ENCODE measurements around the gene SPC25.

The SPC25 gene

GRCh38 chr2:168841445-168841844 lies 48.8 kb downstream of the SPC25 start:
- DNase-seq (ENCODE audit: low read depth), result no peak

DNA sequence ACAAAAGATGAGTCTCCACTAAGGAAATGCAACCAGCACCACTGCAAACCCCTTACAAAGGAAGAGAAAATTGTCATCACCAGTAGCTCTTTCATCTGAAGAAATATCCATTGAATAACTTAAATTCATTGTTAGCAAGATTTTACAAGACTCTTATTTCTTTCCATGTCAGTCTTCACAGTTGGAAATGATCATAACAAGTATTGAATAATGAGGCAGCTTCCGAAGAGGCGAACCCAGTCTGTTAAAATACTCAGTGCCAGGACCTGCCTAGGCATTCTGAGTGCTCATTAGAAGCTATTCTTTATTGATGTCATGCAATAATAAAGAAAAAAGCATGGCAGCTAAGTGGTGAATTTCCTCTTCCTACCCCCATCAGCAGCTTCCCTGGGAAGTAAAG lies 54.3 kb downstream of the SPC25 start:
- DNase-seq (ENCODE audit: low read depth), result no peak

DNA sequence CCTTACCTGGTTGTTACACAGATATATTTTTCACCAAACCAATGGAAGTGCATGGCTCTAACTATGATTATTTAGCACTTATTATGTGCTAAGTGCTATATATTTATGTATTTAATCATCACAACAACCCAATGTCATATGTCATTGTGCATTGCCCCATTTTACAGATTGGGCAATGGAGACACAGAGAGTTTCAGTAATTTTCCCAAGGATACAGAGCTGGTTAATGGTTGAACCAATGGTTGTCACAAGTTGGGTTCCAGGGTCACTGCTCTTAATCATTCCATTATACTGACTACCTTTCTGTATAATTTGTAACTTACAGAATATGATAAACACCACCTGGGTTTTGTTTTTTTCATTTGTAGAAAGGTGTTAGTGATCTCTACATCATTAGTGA lies 58.6 kb downstream of the SPC25 start:
- no peak for DNase-seq (ENCODE audit: low read depth)

DNA sequence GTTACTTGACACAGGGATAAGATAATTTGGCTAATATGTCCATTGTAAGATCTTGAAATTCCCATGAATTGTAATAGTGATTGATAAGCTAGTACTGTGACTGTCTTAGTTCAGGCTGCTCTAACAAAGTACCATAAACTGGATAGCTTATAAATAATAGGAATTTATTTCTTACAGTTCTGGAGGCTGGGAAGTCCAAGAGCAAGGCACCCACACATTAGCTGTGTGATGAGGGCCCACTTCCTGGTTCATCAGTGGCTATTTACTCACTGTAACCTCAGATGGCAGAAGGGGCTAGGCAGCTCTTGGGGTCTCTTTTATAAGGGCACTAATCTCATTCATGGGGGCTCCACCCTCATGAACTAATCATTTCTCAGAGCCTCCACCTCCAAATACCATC lies 59.3 kb downstream of the SPC25 start:
- DNase-seq (ENCODE audit: low read depth), result no peak

DNA sequence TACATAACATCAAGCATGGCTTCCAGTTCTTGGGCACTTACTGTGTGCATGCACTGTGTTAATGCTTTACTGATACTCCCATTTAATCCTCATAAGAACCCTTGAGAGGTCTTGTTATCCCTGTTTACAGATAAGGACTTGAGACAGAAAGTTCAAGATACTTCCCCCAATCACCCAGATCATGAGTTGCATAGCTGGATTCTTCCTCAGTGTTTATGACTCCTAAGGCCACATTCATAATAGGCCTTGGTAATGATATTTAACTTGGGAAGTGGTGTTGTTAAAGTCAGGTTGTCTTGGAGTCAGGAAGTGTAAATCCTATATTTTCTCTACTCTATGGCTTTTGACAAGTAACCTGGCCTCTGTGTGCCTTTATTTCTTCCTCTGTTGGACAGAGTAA lies 65.1 kb downstream of the SPC25 start:
- no peak for DNase-seq (ENCODE audit: low read depth)

DNA sequence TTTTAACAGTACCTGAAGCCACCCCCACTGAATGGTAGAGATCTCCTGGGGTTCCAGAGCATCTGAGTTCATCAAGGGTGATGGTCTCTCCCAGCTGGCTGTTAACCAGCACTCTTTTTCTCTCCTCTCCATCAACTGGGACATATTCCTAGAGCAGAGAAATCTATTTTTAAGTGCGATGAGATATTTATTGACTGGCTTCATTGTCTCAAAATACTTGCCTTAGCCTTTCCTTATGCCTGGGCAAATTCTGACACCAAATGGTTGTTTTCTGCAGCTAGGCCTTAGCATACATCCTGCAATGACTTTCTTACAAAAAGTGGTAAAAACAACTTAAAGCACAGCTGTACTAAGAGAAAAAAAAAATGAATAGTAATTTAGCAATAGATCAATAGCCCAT lies 68.2 kb downstream of the SPC25 start:
- no peak for DNase-seq (ENCODE audit: low read depth)

GRCh38 chr2:168821577-168821976 lies 68.7 kb downstream of the SPC25 start:
- no peak for DNase-seq (ENCODE audit: low read depth)
